Peyer's patch (tissue), 4 donors: ENCODE results near the gene NACC2. TPM values are rescaled to one million over a fixed set of nuclear protein-coding genes. Genes with fewer than 3 reads are reported as not detected.

Experiments
- DNase-seq, 3 donors: peaks; one replicate each; pipeline ENCODE4 v3.0.0-alpha.2; 2017 to 2019
- H3K27ac ChIP-seq, 4 donors: fragments of 200-600 bp; sonication (generic); one replicate each; pipeline ENCODE4 v1.5.1; 2016 to 2019
- H3K27me3 ChIP-seq, 2 donors: fragments of 200-600 bp; sonication (generic); one replicate each; pipeline ENCODE4 v1.5.1; 2019
- H3K36me3 ChIP-seq, 3 donors: fragments of 200-600 bp; sonication (generic); one replicate each; pipeline ENCODE4 v1.5.1; 2016 to 2019
- H3K4me1 ChIP-seq, 4 donors: fragments of 200-600 bp; sonication (generic); one replicate each; pipeline ENCODE4 v1.5.1; 2016 to 2019
- H3K4me3 ChIP-seq, 4 donors: fragments of 200-600 bp; sonication (generic); 1 replicate in 3 of 4; 2 replicates in 1 of 4; pipeline ENCODE4 v1.5.1; 2016 to 2019; ENCODE audit warnings: mild to moderate bottlenecking in 1 of 4
- H3K9me3 ChIP-seq, 4 donors: fragments of 200-600 bp; sonication (generic); one replicate each; pipeline ENCODE4 v1.5.1; 2016 to 2019; ENCODE audit warnings: mild to moderate bottlenecking in 1 of 4
- CTCF ChIP-seq, 6 experiments: fragments of 450-650 bp in 4 of 6; fragments of 200-600 bp in 2 of 6; sonication (generic) in 1 of 6; IDR thresholded peaks; one replicate each; pipeline ENCODE4 v1.5.1; 2017 to 2019; ENCODE audit warnings: antibody characterized with exemption in 6 of 6, mild to moderate bottlenecking in 3 of 6, moderate library complexity in 1 of 6
- POLR2A ChIP-seq, 2 donors: fragments of 450-650 bp; IDR thresholded peaks; one replicate each; pipeline ENCODE4 v1.5.1; 2017; ENCODE audit warnings: antibody characterized with exemption in 2 of 2, mild to moderate bottlenecking in 2 of 2, moderate library complexity in 2 of 2
- total RNA-seq, 4 donors: library from RNA; depleted of rRNA; stranded (reverse); fragments of >200 nt; gene quantifications; one replicate each; pipeline ENCODE4 v1.1.0, GENCODE V29; 2016

Gene NACC2
- total RNA-seq, 4 donors from 2014 or later, result 8.3 to 24.3 (median 23.1) TPM

- Histone ChIP-seq H3K36me3 (no peaks in the 10 kb centered on the region), H3K27ac (no peak overlapping the region), H3K27me3 (peaks cover 0 to 21% of the 10 kb centered on the region in 2 donors), H3K9me3 (no peaks in the 10 kb centered on the region), H3K4me3 (no peak overlapping the region), H3K4me1 (peaks cover 0 to 7% (median 2%) of the 10 kb centered on the region in 4 donors)
- TF ChIP-seq CTCF (IDR thresholded peaks at IDR 0.05), result no peak
- TF ChIP-seq POLR2A (IDR thresholded peaks at IDR 0.05), result no peak
- no peak for DNase-seq
Measured at GRCh38 chr9:136131629-136132511, 36.8 kb upstream of the NACC2 start.

- DNase-seq, result no peak
- no peak overlapping the region for H3K27ac ChIP-seq
- peaks cover 0 to 7% (median 2%) of the 10 kb centered on the region in 4 donors for H3K4me1 ChIP-seq
- no peaks in the 10 kb centered on the region for H3K9me3 ChIP-seq
- H3K27me3 ChIP-seq, result peaks cover 0 to 21% of the 10 kb centered on the region in 2 donors
- TF ChIP-seq POLR2A (IDR thresholded peaks at IDR 0.05) (no peak), CTCF (IDR thresholded peaks at IDR 0.05) (no peak)
- no peaks in the 10 kb centered on the region for H3K36me3 ChIP-seq
- no peak overlapping the region for H3K4me3 ChIP-seq
Measured at GRCh38 chr9:136129176-136129575, 34.1 kb upstream of the NACC2 start.

- Histone ChIP-seq H3K9me3 (no peaks in the 10 kb centered on the region), H3K4me3 (no peak overlapping the region), H3K4me1 (peaks cover 0 to 4% (median 2%) of the 10 kb centered on the region in 4 donors), H3K27ac (no peak overlapping the region), H3K27me3 (peaks cover 0 to 14% of the 10 kb centered on the region in 2 donors), H3K36me3 (no peaks in the 10 kb centered on the region)
- DNase-seq, result no peak
- TF ChIP-seq CTCF (IDR thresholded peaks at IDR 0.05), result no peak
- no peak for TF ChIP-seq POLR2A (IDR thresholded peaks at IDR 0.05)
Measured at GRCh38 chr9:136128436-136128835, 33.3 kb upstream of the NACC2 start.

- no peaks in the 10 kb centered on the region for H3K9me3 ChIP-seq
- TF ChIP-seq POLR2A (IDR thresholded peaks at IDR 0.05), result no peak
- no peak for TF ChIP-seq CTCF (IDR thresholded peaks at IDR 0.05)
- no peak overlapping the region for H3K4me3 ChIP-seq
- peaks cover 0 to 6% (median 2%) of the 10 kb centered on the region in 4 donors for H3K4me1 ChIP-seq
- DNase-seq, result no peak
- H3K27me3 ChIP-seq, result peaks cover 0 to 6% of the 10 kb centered on the region in 2 donors
- no peaks in the 10 kb centered on the region for H3K36me3 ChIP-seq
- no peak overlapping the region for H3K27ac ChIP-seq
Measured at GRCh38 chr9:136127313-136127712, 32.2 kb upstream of the NACC2 start.

- Histone ChIP-seq H3K9me3 (no peaks in the 10 kb centered on the region), H3K4me3 (no peak overlapping the region), H3K27ac (no peak overlapping the region), H3K36me3 (no peaks in the 10 kb centered on the region), H3K4me1 (peaks cover 0 to 11% (median 3%) of the 10 kb centered on the region in 4 donors), H3K27me3 (no peaks in the 10 kb centered on the region)
- no peak for DNase-seq
- no peak for TF ChIP-seq POLR2A (IDR thresholded peaks at IDR 0.05)
Measured at GRCh38 chr9:136124976-136125692, 30.0 kb upstream of the NACC2 start.
